DMS53 treated with DMSO at 0.1 percent for 48 hours (cell line): ENCODE results near the gene ANKRD17.
"Not testable (repeated sequence)": the region's sequence is repeated elsewhere in the genome, so short reads cannot be mapped to it uniquely, and the experiment has no call there.

Source experiments
- DNase-seq: peaks from one replicate; lab custom pipeline; 2025; ENCODE audit not compliant: unreplicated experiment; lab: John Stamatoyannopoulos, UW

The ANKRD17 gene

GRCh38 chr4:73258686-73259570, at the start of gene ANKRD17:
TSS of gene ANKRD17 (minus strand) at chr4:73258798. CDS start at chr4:73258668, 130 bp downstream.
- peak; percentile 68 for DNase-seq

- peak; percentile 33 for DNase-seq
These were observed 49.7 kb upstream of the ANKRD17 start for GRCh38 chr4:73308286-73308685.

- DNase-seq, result no peak
These were observed 45.1 kb upstream of the ANKRD17 start for GRCh38 chr4:73303711-73304110.

- DNase-seq, result no peak
These were observed 41.1 kb upstream of the ANKRD17 start for GRCh38 chr4:73299548-73300280.

GRCh38 chr4:73292661-73293060, 34.1 kb upstream of the ANKRD17 start:
- not testable (repeated sequence) for DNase-seq

GRCh38 chr4:73281982-73282381, 23.4 kb upstream of the ANKRD17 start:
- DNase-seq, result no peak

GRCh38 chr4:73281396-73281795, 22.8 kb upstream of the ANKRD17 start:
- DNase-seq, result no peak

GRCh38 chr4:73277201-73277600, 18.6 kb upstream of the ANKRD17 start:
- DNase-seq, result no peak

GRCh38 chr4:73275318-73275654, 16.7 kb upstream of the ANKRD17 start:
- peak; percentile 68 for DNase-seq

- no peak for DNase-seq
These were observed 14.2 kb upstream of the ANKRD17 start for GRCh38 chr4:73272816-73273215.

GRCh38 chr4:73267050-73267449, 8.5 kb upstream of the ANKRD17 start:
- DNase-seq, result no peak

- peak; percentile 23 for DNase-seq
These were observed 1.0 kb upstream of the ANKRD17 start for GRCh38 chr4:73259571-73260090.

GRCh38 chr4:73258436-73258685, 237 bp downstream of the ANKRD17 start:
- DNase-seq, result no peak

GRCh38 chr4:73257651-73258435, 755 bp downstream of the ANKRD17 start:
- DNase-seq, result no peak

- DNase-seq, result peak; percentile 46
These were observed 1.4 kb downstream of the ANKRD17 start for GRCh38 chr4:73257234-73257633.

GRCh38 chr4:73255847-73256246, 2.8 kb downstream of the ANKRD17 start:
- not testable (repeated sequence) for DNase-seq

- no peak for DNase-seq
These were observed 6.6 kb downstream of the ANKRD17 start for GRCh38 chr4:73252001-73252400.

- DNase-seq, result no peak
These were observed 7.2 kb downstream of the ANKRD17 start for GRCh38 chr4:73251384-73251783.

- DNase-seq, result no peak
These were observed 8.0 kb downstream of the ANKRD17 start for GRCh38 chr4:73250642-73251041.

GRCh38 chr4:73248821-73249220, 9.8 kb downstream of the ANKRD17 start:
- DNase-seq, result no peak

- no peak for DNase-seq
These were observed 10.2 kb downstream of the ANKRD17 start for GRCh38 chr4:73248416-73248815.
